Smooth muscle cell (in vitro differentiated cells): ENCODE results near the gene LRRK2. TPM values are rescaled to one million over a fixed set of nuclear protein-coding genes. Genes with fewer than 3 reads are reported as not detected.

ENCODE experiments used
- DNase-seq: peaks from one replicate; lab custom pipeline; 2025; ENCODE audit not compliant: unreplicated experiment; lab: John Stamatoyannopoulos, UW
- H2AFZ ChIP-seq: fragments of 200-600 bp; sonication (generic); 2 replicates; pipeline ENCODE4 v1.6.0; 2016; ENCODE audit warnings: antibody characterized with exemption, low read depth, mild to moderate bottlenecking
- H3F3A ChIP-seq: fragments of 200-600 bp; sonication (generic); 2 replicates; pipeline ENCODE4 v1.6.0; 2017; ENCODE audit warnings: antibody characterized with exemption, low read depth
- H3K27ac ChIP-seq: fragments of 200-600 bp; sonication (generic); 2 replicates; pipeline ENCODE4 v1.5.1; 2016; ENCODE audit warnings: low read depth, mild to moderate bottlenecking
- H3K27me3 ChIP-seq: fragments of 200-600 bp; sonication (generic); 2 replicates; pipeline ENCODE4 v1.6.1; 2016; ENCODE audit warnings: low read depth, mild to moderate bottlenecking
- H3K36me3 ChIP-seq: fragments of 200-600 bp; sonication (generic); 2 replicates; pipeline ENCODE4 v1.5.1; 2016; ENCODE audit warnings: low read depth
- H3K4me1 ChIP-seq: fragments of 200-600 bp; sonication (generic); 2 replicates; pipeline ENCODE4 v1.5.1; 2016; ENCODE audit warnings: low read depth
- H3K4me2 ChIP-seq: fragments of 200-600 bp; sonication (generic); 2 replicates; pipeline ENCODE4 v1.6.0; 2016; ENCODE audit warnings: mild to moderate bottlenecking
- H3K4me3 ChIP-seq: fragments of 200-600 bp; sonication (generic); 2 replicates; pipeline ENCODE4 v1.5.1; 2016; ENCODE audit warnings: mild to moderate bottlenecking
- H3K79me2 ChIP-seq: fragments of 200-600 bp; sonication (generic); 2 replicates; pipeline ENCODE4 v1.6.0; 2016; ENCODE audit warnings: low read depth, mild to moderate bottlenecking
- H3K9ac ChIP-seq: fragments of 200-600 bp; sonication (generic); 2 replicates; pipeline ENCODE4 v1.6.0; 2016; ENCODE audit warnings: low read depth
- H3K9me3 ChIP-seq: fragments of 200-600 bp; sonication (generic); replicated peaks from 2 replicates; pipeline ENCODE4 v1.5.1; 2016; ENCODE audit warnings: low read depth
- H4K20me1 ChIP-seq: fragments of 200-600 bp; sonication (generic); 2 replicates; pipeline ENCODE4 v1.6.0; 2016; ENCODE audit warnings: low read depth
- CTCF ChIP-seq: fragments of 200-600 bp; sonication (generic); IDR thresholded peaks from 2 replicates; pipeline ENCODE4 v1.5.1; 2017; ENCODE audit warnings: borderline replicate concordance, mild to moderate bottlenecking, antibody characterized with exemption; ENCODE audit not compliant: insufficient read depth, poor library complexity, severe bottlenecking
- WGBS: methylation state at CpG from one replicate; pipeline ENCODE4 v1.1.7; 2016; ENCODE audit warnings: low lambda C conversion rate; 5-methylcytosine and 5-hydroxymethylcytosine counted together
- polyA plus RNA-seq: library from polyadenylated mRNA; unstranded; fragments of >200 nt; fragmentation: Nextera tagmentation; extraction: Ambion mirVana; gene quantifications from 2 replicates; pipeline ENCODE4 v1.2.1, GENCODE V29; 2016
- total RNA-seq: library from RNA; depleted of rRNA; stranded (reverse); fragments of >200 nt; gene quantifications from 2 replicates; pipeline ENCODE4 v1.2.3, GENCODE V29; 2014

Gene LRRK2
- total and polyA plus RNA-seq, 2 experiments from 2014 or later = not detected

- no peaks in the 10 kb centered on the region for H3F3A ChIP-seq
- no peaks in the 10 kb centered on the region for H3K27me3 ChIP-seq
- no peak overlapping the region for H3K4me3 ChIP-seq
- H2AFZ ChIP-seq = no peak overlapping the region
- H3K4me2 ChIP-seq = no peak overlapping the region
- H3K4me1 ChIP-seq = no peaks in the 10 kb centered on the region
- no peaks in the 10 kb centered on the region for H4K20me1 ChIP-seq
- TF ChIP-seq CTCF = no peak
- 91% methylated on average over 1 of the region's 1 CpG for WGBS
- no peak overlapping the region for H3K27ac ChIP-seq
- H3K79me2 ChIP-seq = no peaks in the 10 kb centered on the region
- H3K36me3 ChIP-seq = no peaks in the 10 kb centered on the region
- H3K9ac ChIP-seq = no peak overlapping the region
- H3K9me3 ChIP-seq = no peaks in the 10 kb centered on the region
- no peak for DNase-seq
Measured at GRCh38 chr12:40262657-40263056, 37.9 kb downstream of the LRRK2 start.

- no peak overlapping the region for H2AFZ ChIP-seq
- no peak overlapping the region for H3K9ac ChIP-seq
- no peaks in the 10 kb centered on the region for H4K20me1 ChIP-seq
- H3K36me3 ChIP-seq = no peaks in the 10 kb centered on the region
- no peaks in the 10 kb centered on the region for H3K27me3 ChIP-seq
- H3K79me2 ChIP-seq = no peaks in the 10 kb centered on the region
- WGBS = 70% methylated on average over 4 of the region's 4 CpGs
- no peaks in the 10 kb centered on the region for H3K4me1 ChIP-seq
- DNase-seq = no peak
- no peak overlapping the region for H3K27ac ChIP-seq
- H3K4me3 ChIP-seq = no peak overlapping the region
- H3F3A ChIP-seq = no peaks in the 10 kb centered on the region
- no peak for TF ChIP-seq CTCF
- H3K9me3 ChIP-seq = no peaks in the 10 kb centered on the region
- H3K4me2 ChIP-seq = no peak overlapping the region
Measured at GRCh38 chr12:40263616-40264409, 39.0 kb downstream of the LRRK2 start.

GRCh38 chr12:40271981-40272664 lies 47.3 kb downstream of the LRRK2 start:
- Histone ChIP-seq H3K27me3 (no peaks in the 10 kb centered on the region), H3K4me1 (no peaks in the 10 kb centered on the region), H3K36me3 (no peaks in the 10 kb centered on the region), H3K9me3 (no peaks in the 10 kb centered on the region), H3F3A (no peaks in the 10 kb centered on the region), H3K4me2 (no peak overlapping the region), H4K20me1 (no peaks in the 10 kb centered on the region), H3K9ac (no peak overlapping the region), H3K4me3 (no peak overlapping the region), H3K79me2 (no peaks in the 10 kb centered on the region), H2AFZ (no peak overlapping the region), H3K27ac (no peak overlapping the region)
- TF ChIP-seq CTCF = no peak
- WGBS = 78% methylated on average over 6 of the region's 6 CpGs
- no peak for DNase-seq
